ENCODE data around the gene MCOLN2.

The MCOLN2 gene

GRCh38 chr1:84996846-84997666 is at the start of gene MCOLN2:
TSS of gene MCOLN2 (minus strand) at chr1:84997113. CDS start at chr1:84996872, 241 bp downstream.
- no peak within 1 kb of the TSS for H3K4me3 ChIP-seq (ENCODE audit: low read depth, low read length)
- TF ChIP-seq, protein P1, sequence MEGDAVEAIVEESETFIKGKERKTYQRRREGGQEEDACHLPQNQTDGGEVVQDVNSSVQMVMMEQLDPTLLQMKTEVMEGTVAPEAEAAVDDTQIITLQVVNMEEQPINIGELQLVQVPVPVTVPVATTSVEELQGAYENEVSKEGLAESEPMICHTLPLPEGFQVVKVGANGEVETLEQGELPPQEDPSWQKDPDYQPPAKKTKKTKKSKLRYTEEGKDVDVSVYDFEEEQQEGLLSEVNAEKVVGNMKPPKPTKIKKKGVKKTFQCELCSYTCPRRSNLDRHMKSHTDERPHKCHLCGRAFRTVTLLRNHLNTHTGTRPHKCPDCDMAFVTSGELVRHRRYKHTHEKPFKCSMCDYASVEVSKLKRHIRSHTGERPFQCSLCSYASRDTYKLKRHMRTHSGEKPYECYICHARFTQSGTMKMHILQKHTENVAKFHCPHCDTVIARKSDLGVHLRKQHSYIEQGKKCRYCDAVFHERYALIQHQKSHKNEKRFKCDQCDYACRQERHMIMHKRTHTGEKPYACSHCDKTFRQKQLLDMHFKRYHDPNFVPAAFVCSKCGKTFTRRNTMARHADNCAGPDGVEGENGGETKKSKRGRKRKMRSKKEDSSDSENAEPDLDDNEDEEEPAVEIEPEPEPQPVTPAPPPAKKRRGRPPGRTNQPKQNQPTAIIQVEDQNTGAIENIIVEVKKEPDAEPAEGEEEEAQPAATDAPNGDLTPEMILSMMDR (IDR thresholded peaks at IDR 0.05; ENCODE audit: low read depth, low read length): no peak
- TF ChIP-seq MAX (IDR thresholded peaks at IDR 0.05; ENCODE audit: low read depth, low read length) (no peak), POLR2A (IDR thresholded peaks at IDR 0.05; ENCODE audit: extremely low read depth, insufficient read length) (no peak), MYC (IDR thresholded peaks at IDR 0.05; ENCODE audit: low read depth, low read length) (no peak)
- peak; percentile 21 for DNase-seq (ENCODE audit: low read depth)

DNA sequence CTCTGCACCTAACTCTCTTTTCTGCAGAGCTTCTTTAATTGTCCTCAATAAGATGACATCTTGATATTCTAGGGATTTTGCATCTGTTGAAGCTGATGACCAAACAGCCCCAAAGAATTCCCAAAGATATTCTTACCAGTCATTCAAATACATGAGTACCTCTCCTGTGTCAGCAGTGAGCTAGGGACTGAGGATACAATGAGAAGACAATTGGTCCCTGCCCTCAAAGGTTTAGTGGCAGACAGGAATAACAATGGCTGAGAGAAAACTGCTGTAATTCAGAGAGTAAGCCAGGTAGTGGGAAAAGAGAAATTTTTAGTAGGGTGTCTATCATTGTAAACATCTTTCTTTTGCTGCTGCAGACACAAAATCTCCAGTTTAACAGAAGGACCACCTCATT is 45.5 kb upstream of the MCOLN2 start:
- DNase-seq (ENCODE audit: low read depth): no peak
- no peak overlapping the region for H3K4me3 ChIP-seq (ENCODE audit: low read depth, low read length)
- TF ChIP-seq MAX (IDR thresholded peaks at IDR 0.05; ENCODE audit: low read depth, low read length): no peak
- TF ChIP-seq MYC (IDR thresholded peaks at IDR 0.05; ENCODE audit: low read depth, low read length): no peak
- no peak for TF ChIP-seq POLR2A (IDR thresholded peaks at IDR 0.05; ENCODE audit: extremely low read depth, insufficient read length)
- TF ChIP-seq, protein P1 (IDR thresholded peaks at IDR 0.05; ENCODE audit: low read depth, low read length): no peak

- DNase-seq (ENCODE audit: low read depth): no peak
- no peak overlapping the region for H3K4me3 ChIP-seq (ENCODE audit: low read depth, low read length)
- TF ChIP-seq MAX (IDR thresholded peaks at IDR 0.05; ENCODE audit: low read depth, low read length) (no peak), MYC (IDR thresholded peaks at IDR 0.05; ENCODE audit: low read depth, low read length) (no peak), POLR2A (IDR thresholded peaks at IDR 0.05; ENCODE audit: extremely low read depth, insufficient read length) (no peak)
- TF ChIP-seq, protein P1 (IDR thresholded peaks at IDR 0.05; ENCODE audit: low read depth, low read length): no peak
These were observed 44.9 kb upstream of the MCOLN2 start for GRCh38 chr1:85041793-85042192.

GRCh38 chr1:85033221-85033620 is 36.3 kb upstream of the MCOLN2 start:
- TF ChIP-seq MYC (IDR thresholded peaks at IDR 0.05; ENCODE audit: low read depth, low read length) (no peak), POLR2A (IDR thresholded peaks at IDR 0.05; ENCODE audit: extremely low read depth, insufficient read length) (no peak), MAX (IDR thresholded peaks at IDR 0.05; ENCODE audit: low read depth, low read length) (no peak)
- TF ChIP-seq, protein P1 (IDR thresholded peaks at IDR 0.05; ENCODE audit: low read depth, low read length): no peak
- no peak overlapping the region for H3K4me3 ChIP-seq (ENCODE audit: low read depth, low read length)
- no peak for DNase-seq (ENCODE audit: low read depth)

DNA sequence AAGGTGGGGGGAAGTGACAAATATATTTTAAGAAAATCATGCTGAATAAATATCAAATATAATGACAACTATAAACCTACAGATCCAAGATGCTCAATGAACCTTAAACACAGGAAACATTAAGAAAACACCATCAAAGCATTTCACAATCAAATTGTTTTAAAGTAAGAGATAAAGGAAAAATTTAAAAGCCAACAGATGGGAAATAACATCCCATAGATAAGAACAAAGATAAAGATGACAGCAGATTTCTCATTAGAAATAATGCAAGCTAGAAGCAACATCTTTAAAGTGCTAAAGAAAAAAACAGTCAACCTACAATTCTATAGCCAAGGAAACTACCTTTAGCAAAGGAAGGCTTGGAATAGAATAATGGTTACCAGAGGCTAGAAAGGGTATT is 33.6 kb upstream of the MCOLN2 start:
- DNase-seq (ENCODE audit: low read depth): no peak
- no peak overlapping the region for H3K4me3 ChIP-seq (ENCODE audit: low read depth, low read length)
- TF ChIP-seq MYC (IDR thresholded peaks at IDR 0.05; ENCODE audit: low read depth, low read length): no peak
- TF ChIP-seq, protein P1 (IDR thresholded peaks at IDR 0.05; ENCODE audit: low read depth, low read length): no peak
- TF ChIP-seq POLR2A (IDR thresholded peaks at IDR 0.05; ENCODE audit: extremely low read depth, insufficient read length): no peak
- TF ChIP-seq MAX (IDR thresholded peaks at IDR 0.05; ENCODE audit: low read depth, low read length): no peak
